ENCODE results near the gene AP3S2.

AP3S2 gene

DNA sequence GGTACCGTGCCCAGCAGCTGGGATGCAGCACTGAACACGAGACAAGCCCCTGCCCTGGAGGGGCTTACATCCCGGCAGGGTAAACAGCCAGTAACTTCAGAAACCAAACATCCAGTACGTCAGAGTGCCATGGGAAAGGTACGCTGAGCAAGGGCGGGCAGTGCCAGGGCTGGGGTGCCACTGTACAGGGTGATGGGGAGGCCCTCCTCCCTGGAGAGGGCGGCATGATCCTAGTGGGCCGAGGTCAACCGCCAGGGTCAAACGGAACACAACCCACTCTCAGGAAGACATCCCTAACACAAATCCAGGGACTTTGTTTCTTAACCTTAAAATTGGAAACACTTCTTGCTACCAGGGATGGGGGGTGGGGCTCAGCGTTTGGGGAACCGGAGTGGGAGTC, 63.2 kb downstream of the AP3S2 start:
- no peak for DNase-seq

DNA sequence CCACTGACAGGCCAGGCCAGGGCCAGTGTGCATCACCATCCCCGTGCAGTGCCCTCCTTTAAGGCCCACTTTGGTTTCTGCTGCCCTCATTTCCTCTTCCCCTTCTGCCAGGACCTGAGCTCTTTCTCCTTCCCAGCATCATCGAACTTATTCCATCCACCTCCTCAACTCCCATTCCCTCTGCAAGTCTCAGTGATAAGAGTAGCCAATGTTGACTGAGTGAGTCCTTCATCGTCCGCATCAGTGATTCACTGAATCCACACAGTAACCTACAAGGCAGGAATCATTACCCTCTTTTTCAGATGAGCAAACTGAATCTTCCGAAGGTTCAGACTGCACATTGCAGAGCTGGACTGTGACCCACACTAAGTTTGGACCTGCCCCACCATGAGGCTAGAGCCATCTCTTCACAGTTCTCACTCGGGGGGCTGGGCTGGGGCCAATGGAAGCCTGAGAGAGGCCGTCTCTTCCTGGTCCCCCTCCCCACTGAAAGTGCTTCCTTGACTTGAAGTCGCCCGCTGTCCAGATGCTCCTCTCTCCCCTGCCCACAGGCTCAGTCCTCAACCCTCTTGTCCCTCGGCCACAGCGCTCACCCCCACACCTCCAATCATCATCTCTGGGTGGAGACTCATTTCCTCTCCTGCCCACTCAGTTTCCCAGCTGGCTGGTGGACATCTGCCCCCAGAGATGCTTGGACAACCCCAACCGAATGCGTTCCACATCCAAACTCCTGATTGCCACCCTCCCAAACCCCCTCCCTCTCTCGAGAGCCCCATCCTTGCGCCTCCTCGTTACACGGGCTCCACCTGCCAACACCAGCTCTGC, 64.0 kb downstream of the AP3S2 start:
- DNase-seq = no peak

GRCh38 chr15:89829161-89829560, 64.6 kb downstream of the AP3S2 start:
- no peak for DNase-seq

DNA sequence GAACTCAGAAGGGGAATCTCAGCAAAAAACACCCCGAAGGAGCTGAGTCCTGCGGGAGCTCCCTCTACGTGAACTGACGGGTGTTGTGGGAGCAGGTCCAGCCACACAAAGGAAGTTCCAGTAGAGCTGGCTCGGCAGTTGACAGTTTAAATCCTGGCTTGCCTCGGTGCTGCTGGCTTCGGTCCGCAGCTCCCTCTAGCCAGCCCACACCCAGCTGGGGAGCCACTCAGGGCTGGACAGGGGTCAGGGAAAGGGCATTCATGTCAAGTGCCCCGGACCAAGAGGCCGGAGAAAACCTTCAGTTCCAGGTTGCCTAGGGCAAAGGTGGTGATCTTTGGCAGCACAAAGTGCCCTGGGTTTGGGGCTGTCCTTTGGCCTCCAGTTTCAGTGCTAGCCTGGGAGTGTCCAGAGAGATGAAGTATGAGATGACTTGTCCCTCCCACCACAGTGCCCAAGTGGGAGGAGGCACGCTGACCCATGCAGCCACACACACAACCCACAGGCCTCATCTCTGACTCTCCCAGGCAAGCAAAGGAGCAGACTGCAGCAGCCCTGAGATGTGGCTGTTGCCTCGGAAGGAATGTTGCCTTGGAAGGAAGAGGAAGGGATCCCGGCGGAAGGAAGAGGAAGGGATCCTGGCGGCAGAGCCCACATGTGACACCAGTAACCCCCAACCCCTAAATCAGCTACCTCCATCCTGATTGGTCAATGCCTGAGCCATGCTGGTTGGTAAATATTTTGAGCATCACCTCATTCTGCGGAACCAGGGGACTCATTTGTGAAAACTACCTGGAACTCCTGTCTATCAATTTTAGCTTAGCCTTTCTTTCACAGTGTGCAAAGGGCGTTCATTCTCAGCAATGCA, 65.3 kb downstream of the AP3S2 start:
- no peak for DNase-seq

DNA sequence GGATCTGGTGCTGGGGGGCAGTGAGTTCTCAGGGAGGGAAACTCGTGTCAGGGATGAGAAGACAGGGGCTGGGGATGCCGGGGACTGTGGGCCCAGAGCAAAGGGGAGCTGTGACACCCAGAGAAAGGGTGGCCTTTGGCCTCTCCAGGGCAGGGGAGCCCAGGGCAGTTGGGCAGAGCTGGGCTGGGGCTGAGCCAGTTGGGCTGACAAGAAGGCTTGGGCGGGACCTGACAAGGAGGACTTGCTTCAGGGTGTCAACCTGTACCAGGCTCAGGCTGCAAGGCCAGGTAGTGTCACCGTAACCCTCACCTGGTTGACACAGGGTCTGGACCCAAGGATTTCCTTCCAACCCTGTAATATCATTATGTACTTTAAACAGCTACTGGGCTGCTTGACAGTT, 66.0 kb downstream of the AP3S2 start:
- no peak for DNase-seq

DNA sequence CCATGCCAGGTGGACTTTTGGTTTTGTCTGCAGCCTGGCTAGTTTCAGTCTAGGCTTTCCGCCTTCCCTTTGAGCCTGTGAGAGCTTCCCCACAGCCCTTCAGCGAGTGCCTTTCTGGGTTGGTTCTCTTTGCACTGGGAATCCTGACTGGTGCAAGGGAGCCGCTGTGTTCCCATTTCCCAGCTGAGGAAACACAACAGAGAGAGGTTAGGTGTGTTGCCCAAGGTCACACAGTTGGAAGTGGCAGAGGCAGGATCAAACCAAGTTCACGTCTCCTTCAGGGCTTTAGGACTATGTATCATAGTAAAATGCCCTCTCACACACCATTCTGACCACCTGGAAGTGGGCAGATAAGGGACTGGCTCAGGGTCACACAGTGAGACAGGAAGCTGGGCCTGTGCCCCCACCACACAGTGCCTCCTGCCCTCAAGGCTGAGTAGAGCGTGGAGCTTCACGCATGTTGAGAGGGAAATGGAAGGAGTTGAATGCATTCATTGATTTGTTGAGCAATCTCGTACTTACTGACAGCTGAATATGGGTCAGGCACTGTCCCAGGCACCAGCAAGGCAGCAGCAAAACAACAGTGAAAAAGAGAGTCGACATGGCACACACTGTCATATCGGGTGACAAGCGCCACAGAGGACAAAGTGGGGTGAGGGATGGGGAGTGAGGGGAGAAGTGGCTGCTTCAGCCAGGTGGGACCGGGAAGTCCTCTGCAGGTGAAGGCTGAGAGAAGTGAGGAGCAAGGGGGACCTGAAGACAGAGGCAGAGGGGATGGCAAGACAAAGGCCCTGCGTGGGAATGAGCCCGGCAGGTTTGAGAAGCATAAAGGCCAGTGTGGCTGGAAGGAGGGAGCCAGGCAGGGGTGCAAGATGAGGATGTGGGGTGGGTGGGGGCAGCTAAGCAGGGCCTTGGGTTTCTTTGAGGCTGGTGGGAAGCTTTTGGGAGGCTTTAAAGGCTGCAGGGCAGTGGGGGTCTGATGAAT, 66.8 kb downstream of the AP3S2 start:
- DNase-seq = no peak

DNA sequence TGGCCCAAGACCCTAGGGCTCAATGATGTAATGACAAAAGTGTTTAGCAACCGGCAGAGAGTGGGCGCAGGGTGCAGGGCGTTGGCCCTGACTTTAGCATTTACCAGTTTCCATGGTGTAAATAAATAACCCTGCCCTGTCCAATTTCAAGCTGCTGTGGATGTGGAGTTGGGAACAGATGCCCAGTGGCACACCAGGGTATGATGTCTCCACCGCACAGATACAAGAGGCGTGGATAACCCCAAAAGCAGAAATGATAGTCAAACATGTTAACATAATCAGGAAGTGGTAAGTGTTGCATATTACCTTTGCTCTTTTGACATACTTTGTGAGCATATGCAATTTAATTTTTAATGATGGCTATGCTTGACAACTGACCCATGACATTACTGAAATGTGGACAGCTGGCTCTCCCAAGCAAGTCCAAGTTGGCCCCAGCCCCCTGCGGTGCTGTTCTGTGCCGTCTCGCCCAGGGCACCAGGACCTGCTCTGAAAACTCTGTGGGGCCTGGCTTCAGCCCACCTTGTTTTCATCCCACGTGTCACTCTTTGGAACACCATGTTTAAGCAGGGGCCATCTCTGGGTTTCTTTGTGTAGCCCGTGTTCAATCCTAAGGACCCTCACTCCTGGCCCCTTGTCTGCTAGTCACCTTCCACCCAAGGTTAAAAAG, 68.4 kb downstream of the AP3S2 start:
- no peak for DNase-seq

DNA sequence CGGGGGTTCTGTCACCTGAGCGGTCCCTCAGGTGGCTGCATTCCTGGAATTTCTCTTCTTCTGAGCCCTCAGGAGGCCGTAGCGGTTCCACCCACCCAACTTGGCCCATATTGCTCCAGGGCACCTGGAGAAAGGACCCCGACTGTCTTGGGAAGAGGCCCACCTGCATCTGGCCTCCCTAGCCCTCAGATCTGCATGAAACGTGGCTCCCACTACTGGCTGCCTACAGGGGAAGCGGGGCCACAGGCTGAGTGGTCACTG, 69.3 kb downstream of the AP3S2 start:
- DNase-seq = no peak

- no peak for DNase-seq
Measured at GRCh38 chr15:89823836-89824606, 69.8 kb downstream of the AP3S2 start.

DNA sequence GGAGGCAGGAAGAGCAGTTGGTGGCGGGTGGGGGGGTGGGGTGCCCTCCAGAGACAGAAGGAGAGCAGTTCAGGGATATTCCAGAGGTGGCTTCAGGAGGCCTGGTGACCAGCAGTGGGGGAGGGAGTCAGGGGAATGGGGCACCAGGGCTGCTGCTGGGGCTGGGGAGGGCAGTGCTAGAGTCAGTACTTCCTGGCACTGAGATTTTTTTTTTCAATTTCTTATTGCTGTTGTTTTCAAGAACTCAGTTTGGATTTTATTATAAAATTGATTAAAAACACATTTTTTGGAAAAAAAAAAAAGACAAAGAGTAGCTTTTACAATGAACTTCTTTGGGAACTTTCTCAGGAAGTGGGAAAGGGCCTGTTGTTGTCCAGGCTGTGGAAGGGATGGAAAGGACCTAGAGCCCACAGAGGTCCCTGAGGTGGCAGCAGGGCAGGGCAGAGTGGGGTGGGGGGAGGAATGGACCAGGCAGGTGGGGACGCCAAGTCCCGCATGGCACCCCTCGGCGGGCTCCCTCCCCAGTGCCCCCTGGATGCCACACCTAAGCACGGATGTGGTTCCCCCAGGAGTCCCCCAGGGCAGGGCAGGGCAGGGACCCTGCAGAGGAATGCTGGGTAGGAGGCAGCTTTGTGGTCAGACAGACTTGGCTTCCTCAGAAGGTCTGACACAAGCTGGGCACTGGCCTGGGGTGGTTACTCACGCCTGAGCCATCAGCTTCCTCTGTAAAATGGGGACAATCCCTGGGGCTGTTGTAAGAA, 70.7 kb downstream of the AP3S2 start:
- DNase-seq = no peak

DNA sequence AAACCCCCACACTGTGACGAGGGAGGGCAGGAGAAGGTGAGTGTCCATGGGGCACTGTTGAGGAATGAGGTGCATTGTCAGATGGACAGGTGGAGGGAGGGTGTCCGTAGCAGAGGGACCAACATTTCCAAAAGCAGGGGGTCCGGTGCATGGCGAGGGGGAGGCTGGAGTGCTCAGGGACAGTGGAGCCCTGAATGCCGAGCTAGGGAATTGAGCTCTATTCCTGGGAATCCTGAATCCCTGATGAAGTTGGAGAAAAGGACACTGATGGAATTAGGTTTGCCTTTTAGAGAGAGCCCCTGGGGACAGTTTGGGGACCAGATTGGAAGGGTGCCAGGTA, 71.2 kb downstream of the AP3S2 start:
- DNase-seq = no peak

DNA sequence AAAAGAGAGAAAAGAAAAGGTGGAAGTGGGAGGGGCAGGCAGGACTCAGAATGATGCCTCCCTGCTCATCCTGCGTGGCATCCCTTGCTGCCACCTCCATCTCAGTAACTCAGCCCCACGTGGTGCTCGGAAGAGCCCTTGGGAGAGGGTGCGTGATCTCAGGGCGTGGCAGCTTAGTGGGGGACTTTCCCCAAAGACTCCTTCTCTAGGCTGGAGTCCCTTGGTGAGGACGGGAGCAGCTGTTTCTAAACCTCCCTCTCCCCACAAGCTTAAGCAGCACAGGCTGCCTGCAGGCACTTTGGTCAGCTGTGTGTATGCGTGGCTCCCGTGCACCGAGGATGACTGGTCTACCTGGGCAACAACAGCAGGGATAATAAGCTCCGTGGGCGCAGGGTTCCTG, 71.8 kb downstream of the AP3S2 start:
- no peak for DNase-seq

DNA sequence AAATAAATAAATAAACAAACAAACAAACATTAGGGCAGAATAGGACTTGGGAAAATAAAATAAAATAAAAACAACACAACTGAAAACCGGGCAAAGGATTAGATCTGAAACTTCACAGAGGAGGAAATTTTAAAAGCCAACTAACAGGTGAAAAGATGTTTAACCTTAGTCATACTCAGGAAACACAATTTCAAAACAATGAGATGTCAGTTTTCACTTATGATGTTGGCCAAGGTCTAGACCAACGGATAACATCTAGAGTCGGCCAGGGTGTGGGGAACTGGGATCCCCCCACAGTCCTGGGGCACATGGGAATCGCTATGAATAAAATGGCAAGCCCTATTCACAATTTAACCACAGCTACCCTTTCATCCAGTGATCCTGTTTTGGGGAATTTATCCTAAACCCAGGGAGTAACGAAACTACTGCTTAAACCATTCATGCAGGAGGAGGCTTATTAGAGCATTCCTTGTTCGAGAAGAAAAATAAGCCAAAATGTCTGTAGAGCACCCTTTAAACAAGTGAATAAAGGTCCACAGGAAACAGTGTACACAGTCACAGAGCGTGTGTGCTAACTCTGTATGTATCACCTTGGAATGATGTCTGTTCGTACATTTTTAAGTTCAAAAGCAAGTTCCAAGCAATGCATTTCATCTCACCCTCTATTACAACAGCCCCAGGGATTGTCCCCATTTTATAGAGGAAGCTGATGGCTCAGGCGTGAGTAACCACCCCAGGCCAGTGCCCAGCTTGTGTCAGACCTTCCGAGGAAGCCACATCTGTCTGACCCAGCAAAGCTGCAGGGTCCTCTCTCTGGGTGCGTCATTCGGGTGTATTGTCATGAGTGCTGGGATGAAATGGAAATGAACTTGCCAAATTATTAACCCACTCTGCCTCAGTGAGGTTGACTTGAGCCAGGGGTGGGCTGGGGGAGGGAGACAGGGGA, 72.9 kb downstream of the AP3S2 start:
- no peak for DNase-seq

- DNase-seq = no peak
Measured at GRCh38 chr15:89818287-89818686, 75.5 kb downstream of the AP3S2 start.

DNA sequence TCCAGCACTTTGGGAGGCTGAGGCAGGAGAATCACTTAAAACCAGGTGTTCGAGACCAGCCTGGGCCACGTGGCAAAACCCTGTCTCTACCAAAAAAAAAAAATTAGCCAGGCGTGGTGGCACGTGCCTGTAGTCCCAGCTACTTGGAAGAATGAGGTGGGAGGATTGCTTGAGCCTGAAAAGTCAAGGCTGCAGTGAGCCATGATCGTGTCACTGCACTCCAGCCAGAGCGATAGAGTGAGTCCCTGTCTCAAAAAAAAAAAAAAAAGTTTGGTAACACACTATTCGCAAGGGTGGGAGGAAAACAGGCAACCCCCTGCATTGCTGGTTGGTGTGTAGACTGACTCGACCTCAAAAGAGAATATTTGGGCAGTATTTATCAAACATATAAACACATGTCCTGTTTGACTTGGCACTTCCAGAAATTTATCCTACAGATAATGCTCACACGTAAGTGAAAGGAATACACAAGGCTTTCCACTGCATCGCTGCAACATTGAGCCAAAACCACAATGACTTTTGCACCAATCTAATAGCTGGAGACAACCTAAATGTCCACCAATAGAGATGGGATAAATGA, 76.0 kb downstream of the AP3S2 start:
- DNase-seq = no peak

GRCh38 chr15:89815769-89816168, 78.0 kb downstream of the AP3S2 start:
- no peak for DNase-seq

GRCh38 chr15:89814112-89814742, 79.6 kb downstream of the AP3S2 start:
- no peak for DNase-seq

DNA sequence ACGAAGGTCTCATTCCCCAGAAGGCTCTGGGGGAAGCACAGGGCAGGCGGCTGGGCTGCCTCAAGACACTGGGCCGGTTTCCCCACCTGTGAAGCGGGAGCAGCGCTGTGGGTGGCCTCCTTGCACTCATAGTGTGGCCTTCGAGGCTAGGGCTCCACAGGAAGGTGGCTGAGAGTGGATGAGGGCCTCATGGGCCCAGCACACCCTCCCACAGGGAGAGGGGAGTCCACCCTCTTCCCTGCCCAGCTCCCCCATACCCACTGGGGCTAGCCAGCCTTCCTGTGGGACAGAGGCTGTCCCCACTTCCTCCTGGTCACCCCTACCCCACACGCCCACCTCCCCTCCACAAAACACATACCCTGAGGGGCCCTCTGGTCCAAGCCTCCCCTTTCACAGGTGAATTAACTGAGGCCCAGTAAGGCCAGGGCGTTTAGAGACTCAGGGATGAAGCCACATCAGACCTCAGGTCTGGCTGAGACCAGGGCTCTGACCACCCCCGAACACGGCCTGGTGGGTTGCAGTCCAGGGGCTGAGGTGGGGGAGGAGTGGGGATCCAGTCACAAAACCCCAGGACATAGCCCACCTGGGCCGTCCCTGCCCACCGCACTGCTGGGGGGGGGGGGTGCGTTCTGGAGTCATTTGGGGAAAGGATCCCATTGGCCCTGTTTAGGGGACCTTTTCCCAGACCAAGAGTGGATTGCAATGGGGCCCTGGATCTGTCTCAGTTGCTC, 80.2 kb downstream of the AP3S2 start:
- DNase-seq = no peak

Measured in activated CD4-positive, alpha-beta T cell treated with anti-CD3 and anti-CD28 coated beads, Interleukin-2, Interleukin-6, amounts not matched to agents 100 ng/mL and 50 ng/mL, durations not matched to agents 16 hours and 8 hours (primary cell).